ENCODE data around the gene CACNA1C. TPM values are rescaled to one million over a fixed set of nuclear protein-coding genes. Genes with fewer than 3 reads are reported as not detected.

CACNA1C gene
- total RNA-seq, 6 donors from 2014 or later = 5.2 to 45.1 (median 8.8) TPM

GRCh38 chr12:2332947-2333346 is 280.2 kb downstream of the CACNA1C start:
- peaks cover 0 to 19% (median 3%) of the 10 kb centered on the region in 4 donors for H3K4me1 ChIP-seq
- no peaks in the 10 kb centered on the region for H3K9me3 ChIP-seq
- ATAC-seq (ENCODE audit: low FRiP score in 2 of 2) (no peak), DNase-seq (no peak)
- H3K27me3 ChIP-seq = no peaks in the 10 kb centered on the region
- no peaks in the 10 kb centered on the region for H3K36me3 ChIP-seq
- 43 to 61% methylated on average over 7 of the region's 7 CpGs for WGBS, 2 donors
- TF ChIP-seq POLR2A (IDR thresholded peaks at IDR 0.05) (no peak), EP300 (IDR thresholded peaks at IDR 0.05) (no peak), POLR2AphosphoS5 (IDR thresholded peaks at IDR 0.05) (no peak)
- TF ChIP-seq, protein P1, sequence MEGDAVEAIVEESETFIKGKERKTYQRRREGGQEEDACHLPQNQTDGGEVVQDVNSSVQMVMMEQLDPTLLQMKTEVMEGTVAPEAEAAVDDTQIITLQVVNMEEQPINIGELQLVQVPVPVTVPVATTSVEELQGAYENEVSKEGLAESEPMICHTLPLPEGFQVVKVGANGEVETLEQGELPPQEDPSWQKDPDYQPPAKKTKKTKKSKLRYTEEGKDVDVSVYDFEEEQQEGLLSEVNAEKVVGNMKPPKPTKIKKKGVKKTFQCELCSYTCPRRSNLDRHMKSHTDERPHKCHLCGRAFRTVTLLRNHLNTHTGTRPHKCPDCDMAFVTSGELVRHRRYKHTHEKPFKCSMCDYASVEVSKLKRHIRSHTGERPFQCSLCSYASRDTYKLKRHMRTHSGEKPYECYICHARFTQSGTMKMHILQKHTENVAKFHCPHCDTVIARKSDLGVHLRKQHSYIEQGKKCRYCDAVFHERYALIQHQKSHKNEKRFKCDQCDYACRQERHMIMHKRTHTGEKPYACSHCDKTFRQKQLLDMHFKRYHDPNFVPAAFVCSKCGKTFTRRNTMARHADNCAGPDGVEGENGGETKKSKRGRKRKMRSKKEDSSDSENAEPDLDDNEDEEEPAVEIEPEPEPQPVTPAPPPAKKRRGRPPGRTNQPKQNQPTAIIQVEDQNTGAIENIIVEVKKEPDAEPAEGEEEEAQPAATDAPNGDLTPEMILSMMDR (IDR thresholded peaks at IDR 0.05) = no peak
- H3K27ac ChIP-seq = no peak overlapping the region
- no peak overlapping the region for H3K4me3 ChIP-seq

DNA sequence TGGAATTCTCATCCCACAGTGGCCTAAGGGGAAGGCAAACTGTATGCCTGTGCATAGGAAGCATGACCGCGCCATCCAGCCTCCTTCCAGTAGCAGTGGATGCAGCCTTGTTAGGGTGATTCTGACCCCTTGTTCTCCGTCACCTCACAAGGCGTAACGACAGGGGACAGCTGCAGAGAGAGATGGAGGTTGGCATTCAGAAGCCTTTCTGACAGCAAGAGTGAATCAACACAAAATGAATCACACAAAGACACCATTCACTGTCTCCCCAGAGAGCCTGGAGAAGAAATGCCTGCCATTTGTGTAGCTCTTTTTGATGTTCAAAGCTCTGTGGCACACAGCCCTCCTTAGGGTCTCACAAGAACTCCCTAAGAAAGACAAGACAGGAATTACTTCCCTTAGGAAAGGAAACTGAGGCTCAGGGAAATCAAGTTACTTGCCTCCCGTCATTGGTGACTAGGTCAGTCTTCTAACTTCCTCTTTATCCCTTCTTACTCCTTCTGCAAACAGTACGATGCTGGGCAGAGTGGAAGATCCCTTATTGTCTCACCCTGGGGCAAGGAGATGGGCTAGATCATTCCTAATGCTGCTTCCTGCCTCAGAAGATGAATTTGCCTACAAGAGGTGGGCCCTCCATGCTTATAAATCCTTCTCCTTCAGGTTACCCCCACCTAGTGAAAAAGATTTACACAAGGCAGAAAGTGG is 280.9 kb downstream of the CACNA1C start:
- TF ChIP-seq EP300 (IDR thresholded peaks at IDR 0.05) = no peak
- TF ChIP-seq POLR2AphosphoS5 (IDR thresholded peaks at IDR 0.05) = no peak
- TF ChIP-seq, protein P1 (IDR thresholded peaks at IDR 0.05) = no peak
- no peak for TF ChIP-seq POLR2A (IDR thresholded peaks at IDR 0.05)
- DNase-seq (no peak), ATAC-seq (ENCODE audit: low FRiP score in 2 of 2) (no peak)
- WGBS, 2 donors = 74 to 83% methylated on average over 7 of the region's 7 CpGs
- Histone ChIP-seq H3K27ac (no peak overlapping the region), H3K9me3 (no peaks in the 10 kb centered on the region), H3K36me3 (no peaks in the 10 kb centered on the region), H3K4me3 (no peak overlapping the region), H3K4me1 (peaks cover 0 to 19% (median 3%) of the 10 kb centered on the region in 4 donors), H3K27me3 (no peaks in the 10 kb centered on the region)

DNA sequence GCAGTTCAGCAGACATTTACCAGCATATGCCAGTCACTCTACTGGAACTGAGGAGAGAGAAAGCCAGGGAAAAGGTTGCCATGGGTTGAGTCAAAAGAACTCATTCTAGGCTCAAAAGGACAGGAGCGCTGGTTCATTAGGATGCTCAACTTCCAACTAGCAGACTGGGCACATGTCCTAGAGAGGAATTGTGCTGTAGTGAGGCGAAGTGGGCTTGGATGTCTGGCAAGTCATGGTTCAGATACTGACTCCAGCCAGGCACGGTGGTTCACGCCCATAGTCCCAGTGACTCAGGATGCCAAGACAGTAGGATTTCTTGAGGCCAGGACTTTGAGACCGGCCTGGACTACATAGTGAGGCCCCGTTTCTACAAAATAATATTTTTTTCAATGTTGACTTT is 281.5 kb downstream of the CACNA1C start:
- H3K27ac ChIP-seq = no peak overlapping the region

GRCh38 chr12:2334689-2335088 is 281.9 kb downstream of the CACNA1C start:
- Histone ChIP-seq H3K36me3 (no peaks in the 10 kb centered on the region), H3K27me3 (no peaks in the 10 kb centered on the region), H3K27ac (no peak overlapping the region), H3K4me1 (peaks cover 0 to 19% (median 3%) of the 10 kb centered on the region in 4 donors), H3K9me3 (no peaks in the 10 kb centered on the region), H3K4me3 (no peak overlapping the region)
- 70 to 94% methylated on average over 4 of the region's 4 CpGs for WGBS, 2 donors
- no peak for TF ChIP-seq POLR2AphosphoS5 (IDR thresholded peaks at IDR 0.05)
- no peak for TF ChIP-seq EP300 (IDR thresholded peaks at IDR 0.05)
- TF ChIP-seq, protein P1 (IDR thresholded peaks at IDR 0.05) = no peak
- no peak for TF ChIP-seq POLR2A (IDR thresholded peaks at IDR 0.05)
- no peak for DNase-seq
- ATAC-seq (ENCODE audit: low FRiP score in 2 of 2) = no peak

More for the DNA sequence above, 281.5 kb downstream of the CACNA1C start:
- no peak for DNase-seq
- WGBS, 2 donors = 88 to 94% methylated on average over 6 of the region's 6 CpGs
- no peaks in the 10 kb centered on the region for H3K27me3 ChIP-seq
- no peaks in the 10 kb centered on the region for H3K9me3 ChIP-seq
- H3K4me3 ChIP-seq = no peak overlapping the region
- peaks cover 0 to 19% (median 3%) of the 10 kb centered on the region in 4 donors for H3K4me1 ChIP-seq
- no peaks in the 10 kb centered on the region for H3K36me3 ChIP-seq
- no peak for ATAC-seq (ENCODE audit: low FRiP score in 2 of 2)
- TF ChIP-seq POLR2A (IDR thresholded peaks at IDR 0.05) (no peak), POLR2AphosphoS5 (IDR thresholded peaks at IDR 0.05) (no peak), EP300 (IDR thresholded peaks at IDR 0.05) (no peak)
- TF ChIP-seq, protein P1 (IDR thresholded peaks at IDR 0.05) = no peak

- H3K4me3 ChIP-seq = no peak overlapping the region
Observed at GRCh38 chr12:2335109-2335508, 282.3 kb downstream of the CACNA1C start.

More at GRCh38 chr12:2335109-2335508, 282.3 kb downstream of the CACNA1C start:
- Histone ChIP-seq H3K36me3 (no peaks in the 10 kb centered on the region), H3K9me3 (no peaks in the 10 kb centered on the region), H3K4me1 (peaks cover 0 to 19% (median 3%) of the 10 kb centered on the region in 4 donors), H3K27ac (no peak overlapping the region), H3K27me3 (no peaks in the 10 kb centered on the region)
- ATAC-seq (ENCODE audit: low FRiP score in 2 of 2) (no peak), DNase-seq (no peak)
- WGBS, 2 donors = 42 to 44% methylated on average over 5 of the region's 5 CpGs
- TF ChIP-seq POLR2A (IDR thresholded peaks at IDR 0.05) (no peak), EP300 (IDR thresholded peaks at IDR 0.05) (no peak), POLR2AphosphoS5 (IDR thresholded peaks at IDR 0.05) (no peak)
- TF ChIP-seq, protein P1 (IDR thresholded peaks at IDR 0.05) = no peak

Data from upper lobe of left lung (tissue), 6 donors.